ENCODE results near the gene CTPS2.
"Not testable (repeated sequence)": the region's sequence is repeated elsewhere in the genome, so short reads cannot be mapped to it uniquely, and the experiment has no call there.

CTPS2 gene

DNA sequence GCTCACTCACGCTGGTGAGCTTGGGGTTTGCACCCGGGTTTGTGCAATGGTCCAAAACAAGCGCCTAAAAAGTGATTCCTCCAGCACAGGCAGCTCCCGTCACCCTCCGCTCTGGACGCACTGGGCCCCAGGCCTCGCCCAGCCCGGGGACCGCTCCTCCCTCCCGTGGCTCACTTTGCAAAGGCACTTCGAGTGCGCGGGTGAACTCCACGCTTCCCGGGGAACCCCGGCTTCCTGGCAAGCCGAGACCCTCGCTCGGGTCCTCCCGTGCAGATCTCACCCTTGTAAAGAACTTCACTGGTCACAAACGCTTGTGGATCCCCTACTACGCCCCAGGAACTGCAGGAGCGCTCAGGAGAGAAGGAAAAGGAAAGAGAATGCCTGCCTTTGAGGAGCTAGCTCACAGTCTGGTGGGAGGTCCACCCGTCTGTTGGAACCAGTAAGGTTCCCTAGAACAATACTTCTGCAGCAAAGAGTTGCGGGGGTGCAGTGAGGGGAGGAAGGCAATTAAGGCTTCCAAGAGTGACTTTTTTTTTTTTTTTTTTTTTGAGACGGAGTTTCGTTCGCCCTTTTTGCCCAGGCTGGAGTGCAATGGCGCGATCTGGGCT is at the start of gene CTPS2:
Gene CTPS2 (minus strand): TSS at position 122 of the 608 bp plus-strand sequence. CDS start 9,767 bp downstream, outside the sequence.
- no peak for DNase-seq (ENCODE audit: low read depth in 2 of 2)

- DNase-seq (ENCODE audit: low read depth in 2 of 2) = not testable (repeated sequence)
These were observed 49.0 kb upstream of the CTPS2 start for GRCh38 chrX:16761500-16761899.

GRCh38 chrX:16756724-16757123 is 44.3 kb upstream of the CTPS2 start:
- DNase-seq (ENCODE audit: low read depth in 2 of 2) = no peak

DNA sequence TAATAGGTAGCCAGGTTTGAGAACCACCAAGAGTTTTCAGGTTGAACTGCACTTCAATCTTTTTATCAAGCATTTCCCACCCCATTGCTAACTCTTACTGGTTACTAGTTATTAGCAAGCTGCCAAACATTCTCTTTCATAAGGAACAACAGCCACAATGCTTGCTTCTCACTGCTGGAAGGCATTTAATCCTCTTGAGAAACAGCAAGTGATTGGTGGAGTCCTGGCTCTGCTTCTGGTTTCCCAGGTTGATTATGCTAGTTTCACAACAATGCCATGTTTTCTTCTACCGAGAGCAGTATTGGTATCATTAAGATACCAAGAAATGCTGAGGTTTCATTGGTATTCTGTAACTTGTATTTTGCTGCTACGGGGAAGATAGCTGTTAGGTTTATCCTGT is 41.5 kb upstream of the CTPS2 start:
- DNase-seq (ENCODE audit: low read depth in 2 of 2) = no peak

- DNase-seq (ENCODE audit: low read depth in 2 of 2) = no peak
These were observed 37.7 kb upstream of the CTPS2 start for GRCh38 chrX:16750136-16750535.

GRCh38 chrX:16748425-16748824 is 36.0 kb upstream of the CTPS2 start:
- DNase-seq (ENCODE audit: low read depth in 2 of 2) = no peak

DNA sequence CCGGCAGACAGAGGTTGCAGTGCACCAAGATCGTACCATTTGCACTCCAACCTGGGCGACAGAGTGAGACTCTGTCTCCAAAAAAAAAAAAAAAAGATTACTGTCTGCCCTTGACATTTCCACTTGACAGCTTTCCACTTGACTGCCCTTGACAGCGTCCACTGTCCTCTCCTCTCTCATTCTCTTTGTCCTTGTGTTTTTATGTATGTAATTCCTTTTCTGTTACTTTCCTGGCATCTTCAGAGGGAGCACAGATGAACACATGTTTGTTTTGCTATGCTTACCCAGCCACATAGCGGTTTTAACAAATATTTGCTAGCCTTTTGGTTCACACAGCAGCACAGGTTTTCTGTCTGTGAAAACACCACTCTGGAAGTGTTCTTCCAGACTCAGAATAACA is 33.2 kb upstream of the CTPS2 start:
- DNase-seq (ENCODE audit: low read depth in 2 of 2) = no peak

DNA sequence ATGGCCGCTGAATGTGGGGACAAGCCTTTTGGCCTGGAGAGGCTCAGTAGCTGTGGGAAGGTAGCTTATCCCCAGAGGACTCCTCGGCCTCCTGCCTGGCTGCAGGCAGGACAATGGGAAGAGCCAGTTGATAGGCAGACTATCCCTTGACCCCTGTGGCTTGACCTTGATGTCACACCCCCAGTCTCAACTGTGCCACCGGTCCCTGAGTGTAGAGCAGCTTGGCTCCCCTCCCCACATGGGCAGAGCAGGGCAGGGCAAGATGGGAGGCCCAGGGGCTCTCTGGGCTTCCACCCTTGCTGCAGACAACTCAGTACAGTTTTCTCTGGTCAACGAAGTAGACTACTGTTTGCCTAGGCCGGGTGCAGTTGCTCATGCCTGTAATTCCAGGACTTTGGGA is 32.6 kb upstream of the CTPS2 start:
- no peak for DNase-seq (ENCODE audit: low read depth in 2 of 2)

DNA sequence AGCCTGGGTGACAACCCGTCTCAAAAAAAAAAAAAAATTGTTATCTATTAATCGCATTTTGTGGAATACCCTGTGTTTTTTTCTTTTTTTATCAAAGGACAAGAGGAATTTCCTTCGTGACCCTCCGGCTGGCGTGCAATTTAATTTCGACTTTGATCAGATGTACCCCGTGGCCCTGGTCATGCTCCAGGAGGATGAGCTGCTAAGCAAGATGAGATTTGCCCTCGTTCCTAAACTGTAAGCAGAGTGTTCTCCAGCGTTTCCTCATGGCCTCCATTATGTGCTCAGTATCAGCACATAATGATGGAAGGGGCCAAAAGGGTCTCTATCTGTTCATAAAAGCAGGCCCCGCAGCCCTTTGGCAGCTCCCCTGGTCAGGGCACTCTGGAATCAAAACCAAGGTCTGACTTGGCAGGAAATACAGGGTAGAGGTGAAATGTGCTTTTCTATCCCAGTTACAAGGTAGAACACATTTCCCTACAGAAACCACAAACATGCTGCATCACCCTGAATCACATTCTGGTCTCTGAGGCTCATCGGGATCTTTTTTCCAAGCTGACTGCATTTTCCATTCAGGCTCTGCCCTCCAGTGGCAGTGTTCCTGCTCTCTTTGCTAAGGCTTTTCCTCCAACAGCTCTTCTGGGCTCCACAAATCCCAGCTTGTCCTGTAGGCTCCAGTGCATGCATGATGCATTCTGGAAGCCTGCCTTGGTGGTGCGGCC is 31.3 kb upstream of the CTPS2 start:
- DNase-seq (ENCODE audit: low read depth in 2 of 2) = no peak

DNA sequence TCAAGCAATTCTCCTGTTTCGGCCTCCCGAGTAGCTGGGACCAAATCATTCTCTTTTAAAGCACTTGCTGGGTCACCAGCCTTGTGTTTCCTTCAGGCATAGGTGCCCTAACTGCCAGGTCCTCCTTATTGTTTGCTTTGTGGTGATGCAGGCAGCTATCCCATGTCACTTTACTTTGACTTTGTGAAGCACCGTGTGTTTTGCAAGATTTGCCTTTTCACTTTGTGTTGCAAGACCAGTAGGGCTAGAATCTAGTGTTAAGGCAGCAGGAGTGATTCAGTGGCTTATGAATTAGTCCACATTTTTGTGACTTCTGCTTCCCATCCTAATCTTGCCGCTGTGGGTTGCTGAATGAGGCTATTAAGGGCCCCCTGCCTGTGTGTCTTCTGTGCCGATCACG is 27.1 kb upstream of the CTPS2 start:
- DNase-seq (ENCODE audit: low read depth in 2 of 2) = no peak

GRCh38 chrX:16737024-16737423 is 24.6 kb upstream of the CTPS2 start:
- DNase-seq (ENCODE audit: low read depth in 2 of 2) = no peak

GRCh38 chrX:16733013-16733412 is 20.5 kb upstream of the CTPS2 start:
- no peak for DNase-seq (ENCODE audit: low read depth in 2 of 2)

DNA sequence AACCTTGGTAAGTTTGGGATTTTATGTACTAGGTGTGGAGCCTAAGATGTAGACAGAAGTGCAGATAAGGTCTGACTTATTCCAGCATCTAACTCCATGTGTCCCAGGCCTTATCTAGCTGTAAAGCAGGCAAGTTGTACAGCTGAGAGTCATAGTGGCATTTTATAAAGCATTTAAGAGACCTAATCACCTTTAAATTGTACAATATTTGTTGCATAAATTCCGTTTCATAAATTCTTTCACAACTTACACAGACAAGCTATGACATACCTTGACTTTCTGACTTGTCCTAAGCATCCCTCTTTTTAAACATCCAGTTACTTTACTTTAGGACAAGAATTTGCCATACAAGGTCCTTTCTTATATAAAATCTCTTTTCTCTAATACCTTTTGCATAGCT is 18.0 kb upstream of the CTPS2 start:
- no peak for DNase-seq (ENCODE audit: low read depth in 2 of 2)

GRCh38 chrX:16727637-16728036 is 15.2 kb upstream of the CTPS2 start:
- no peak for DNase-seq (ENCODE audit: low read depth in 2 of 2)

- DNase-seq (ENCODE audit: low read depth in 2 of 2) = not testable (repeated sequence)
These were observed 14.0 kb upstream of the CTPS2 start for GRCh38 chrX:16726347-16726988.

GRCh38 chrX:16725072-16725471 is 12.6 kb upstream of the CTPS2 start:
- no peak for DNase-seq (ENCODE audit: low read depth in 2 of 2)

DNA sequence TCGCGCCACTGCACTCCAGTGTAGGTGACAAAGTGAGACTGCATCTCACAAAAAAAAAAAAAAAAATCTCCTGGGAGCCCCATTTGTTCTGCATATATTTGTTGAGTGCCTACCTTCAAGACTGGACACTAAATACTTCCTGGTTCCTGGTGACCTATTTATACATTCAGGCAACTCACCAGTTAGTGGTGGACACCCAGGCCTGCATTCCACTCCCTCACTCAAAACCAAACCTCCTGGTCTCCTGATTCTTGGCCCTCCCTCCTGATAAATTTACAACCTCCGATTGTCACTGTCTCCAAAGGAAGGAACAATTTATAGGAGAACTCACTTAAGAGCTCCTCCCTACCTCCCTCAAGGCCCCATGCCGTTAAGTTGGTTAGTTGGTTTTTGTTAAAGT is 10.0 kb upstream of the CTPS2 start:
- DNase-seq (ENCODE audit: low read depth in 2 of 2) = no peak

GRCh38 chrX:16719334-16720084 is 7.0 kb upstream of the CTPS2 start, which contains the start of gene SYAP1:
SYAP1 (plus strand) TSS chrX:16719612; CDS start chrX:16719725, 113 bp downstream.
- peak; percentile 78 to 93 for DNase-seq (ENCODE audit: low read depth in 2 of 2)

- no peak for DNase-seq (ENCODE audit: low read depth in 2 of 2)
These were observed 6.4 kb upstream of the CTPS2 start for GRCh38 chrX:16718824-16719333.

DNA sequence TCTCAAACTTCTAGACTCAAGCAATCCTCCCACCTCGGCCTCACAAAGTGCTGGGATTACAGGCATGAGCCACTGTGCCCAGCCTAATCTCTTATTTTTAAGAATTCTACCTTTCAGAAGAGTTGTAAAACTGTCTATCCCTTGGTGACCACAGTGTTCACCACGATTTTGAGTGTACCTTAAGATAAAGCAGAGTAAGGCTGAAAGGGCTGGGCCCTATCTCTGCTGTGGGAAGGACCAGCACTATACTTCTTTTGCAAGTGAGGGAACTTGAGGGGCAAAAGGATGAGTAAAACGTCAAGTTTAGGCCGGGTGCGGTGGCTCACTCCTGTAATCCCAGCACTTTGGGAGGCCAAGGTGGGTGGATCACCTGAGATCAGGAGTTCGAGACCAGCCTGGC is 4.0 kb upstream of the CTPS2 start:
- DNase-seq (ENCODE audit: low read depth in 2 of 2) = not testable (repeated sequence)

GRCh38 chrX:16715638-16716037 is 3.2 kb upstream of the CTPS2 start:
- not testable (repeated sequence) for DNase-seq (ENCODE audit: low read depth in 2 of 2)

DNA sequence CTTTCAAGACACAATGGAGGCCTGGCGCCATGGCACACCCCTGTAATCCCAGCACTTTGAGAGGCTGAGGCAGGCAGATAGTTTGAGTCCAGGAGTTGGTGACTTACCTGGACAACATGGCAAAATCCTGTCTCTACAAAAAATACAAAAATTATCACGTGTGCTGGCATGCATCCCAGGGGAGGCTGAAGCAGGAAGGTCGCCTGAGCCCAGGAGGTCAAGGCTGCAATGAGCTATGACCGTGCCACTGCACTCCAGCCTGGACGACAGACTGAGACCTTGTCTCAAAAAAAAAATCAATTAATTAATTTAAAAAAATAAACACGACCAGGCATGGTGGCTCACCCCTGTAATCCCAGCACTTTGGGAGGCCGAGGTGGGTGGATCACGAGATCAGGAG is 2.0 kb upstream of the CTPS2 start:
- no peak for DNase-seq (ENCODE audit: low read depth in 2 of 2)

All from stimulated activated CD8-positive, alpha-beta memory T cell treated with anti-CD3 and anti-CD28 coated beads, Interleukin-15, amount 100 ng/mL, for 4 hours (primary cell).